ENCODE results near the gene ANKRD55. TPM values are rescaled to one million over a fixed set of nuclear protein-coding genes. Genes with fewer than 3 reads are reported as not detected.
"Not testable (repeated sequence)": the region's sequence is repeated elsewhere in the genome, so short reads cannot be mapped to it uniquely, and the experiment has no call there.

ANKRD55 gene
- total RNA-seq, 1 donor from 2014 or later = not detected

DNA sequence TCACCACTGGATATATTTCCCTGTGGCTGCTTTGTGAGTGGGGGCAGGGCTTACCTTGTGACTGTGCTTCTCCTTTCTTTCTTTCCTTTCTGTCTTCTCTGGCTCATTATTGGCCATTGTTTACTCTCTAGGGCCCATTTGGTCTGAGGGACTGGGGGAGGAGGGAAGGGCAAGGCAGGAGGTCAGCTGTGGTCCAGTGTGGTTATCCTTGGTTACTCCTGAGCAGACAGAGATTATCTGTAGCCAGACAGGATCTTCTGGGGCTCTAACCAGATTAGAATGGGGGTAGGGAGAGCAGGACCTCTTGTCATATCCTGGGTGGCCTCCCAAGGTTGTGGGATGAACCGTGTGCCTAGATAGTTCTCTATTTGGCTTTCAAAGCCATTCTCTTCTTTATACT, 71.2 kb downstream of the ANKRD55 start:
- Histone ChIP-seq H3K9ac (ENCODE audit: low read depth in 1 of 3, low read length in 3 of 3) (no peak overlapping the region), H3K9me3 (ENCODE audit: control insufficient read depth in 3 of 3, low read length in 3 of 3) (no peaks in the 10 kb centered on the region), H3K36me3 (ENCODE audit: control insufficient read depth in 3 of 3, insufficient read depth in 3 of 3, low read length in 3 of 3) (no peaks in the 10 kb centered on the region), H3K4me1 (ENCODE audit: control insufficient read depth in 3 of 3, insufficient read depth in 3 of 3, low read length in 3 of 3) (peaks cover 0 to 4% (median 3%) of the 10 kb centered on the region in 3 donors), H3K4me3 (ENCODE audit: low read length in 3 of 3) (no peak overlapping the region), H3K27ac (ENCODE audit: low read depth, low read length) (no peak overlapping the region), H3K27me3 (ENCODE audit: control insufficient read depth in 3 of 3, insufficient read depth in 3 of 3, low read length in 3 of 3) (no peaks in the 10 kb centered on the region)

DNA sequence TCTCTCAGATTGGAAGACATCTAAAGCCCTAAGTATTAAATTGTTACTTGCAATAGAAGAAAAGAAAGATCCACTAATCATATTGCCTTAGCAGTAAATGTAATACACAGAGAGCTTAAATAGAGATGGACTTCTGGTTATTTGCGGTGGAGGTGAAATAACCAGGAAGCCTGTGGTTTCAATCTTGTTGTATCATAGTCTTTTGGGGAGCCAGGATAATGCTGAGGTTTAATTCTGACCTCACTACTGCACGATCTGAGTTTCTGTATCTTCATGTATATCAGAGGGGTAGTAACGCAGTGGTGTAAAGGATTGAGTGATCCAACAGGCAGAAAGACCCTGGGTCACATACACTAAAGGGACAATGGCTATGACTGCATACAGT, 71.7 kb downstream of the ANKRD55 start:
- Histone ChIP-seq H3K4me1 (ENCODE audit: control insufficient read depth in 3 of 3, insufficient read depth in 3 of 3, low read length in 3 of 3) (peaks cover 0 to 4% (median 3%) of the 10 kb centered on the region in 3 donors), H3K27me3 (ENCODE audit: control insufficient read depth in 3 of 3, insufficient read depth in 3 of 3, low read length in 3 of 3) (no peaks in the 10 kb centered on the region)

DNA sequence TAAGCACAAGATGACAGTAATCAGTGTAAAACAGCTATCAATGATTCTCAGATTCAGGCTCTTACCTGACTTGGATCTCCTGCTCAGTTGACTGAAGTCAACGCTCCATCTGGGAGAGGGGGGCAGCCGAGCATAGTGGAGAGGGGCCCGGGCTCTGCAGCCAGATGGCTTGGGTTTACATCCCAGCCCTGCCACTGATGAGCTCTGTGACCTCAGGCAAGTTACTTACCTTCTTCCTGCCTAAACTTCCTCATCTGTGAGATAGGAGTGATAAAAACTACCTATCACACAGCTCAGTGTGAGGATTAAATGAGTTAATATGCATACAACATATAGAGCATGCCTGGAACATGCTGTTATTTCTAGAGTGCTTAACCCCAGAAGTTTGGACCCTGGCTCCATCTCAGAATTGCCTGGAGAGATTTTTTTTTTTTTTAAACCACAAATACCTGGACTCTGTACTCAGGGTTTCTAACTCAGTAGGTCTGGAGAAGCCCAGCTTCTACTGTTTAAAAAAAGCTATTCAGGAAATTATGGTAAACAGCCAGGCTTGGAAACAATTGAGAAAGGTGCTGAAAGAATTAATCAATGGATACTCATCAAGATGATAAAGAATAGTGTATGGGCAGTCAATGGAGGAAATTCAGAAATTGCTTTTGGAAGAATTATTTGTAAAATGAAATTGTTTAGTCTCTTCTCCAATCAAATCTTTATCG, 72.2 kb downstream of the ANKRD55 start:
- Histone ChIP-seq H3K4me1 (ENCODE audit: control insufficient read depth in 3 of 3, insufficient read depth in 3 of 3, low read length in 3 of 3) (peaks cover 0 to 4% (median 3%) of the 10 kb centered on the region in 3 donors), H3K9me3 (ENCODE audit: control insufficient read depth in 3 of 3, low read length in 3 of 3) (no peaks in the 10 kb centered on the region), H3K36me3 (ENCODE audit: control insufficient read depth in 3 of 3, insufficient read depth in 3 of 3, low read length in 3 of 3) (no peaks in the 10 kb centered on the region), H3K27me3 (ENCODE audit: control insufficient read depth in 3 of 3, insufficient read depth in 3 of 3, low read length in 3 of 3) (no peaks in the 10 kb centered on the region), H3K4me3 (ENCODE audit: low read length in 3 of 3) (no peak overlapping the region), H3K9ac (ENCODE audit: low read depth in 1 of 3, low read length in 3 of 3) (no peak overlapping the region), H3K27ac (ENCODE audit: low read depth, low read length) (no peak overlapping the region)

More for the DNA sequence above, 71.7 kb downstream of the ANKRD55 start:
- Histone ChIP-seq H3K4me3 (ENCODE audit: low read length in 3 of 3) (no peak overlapping the region), H3K9me3 (ENCODE audit: control insufficient read depth in 3 of 3, low read length in 3 of 3) (no peaks in the 10 kb centered on the region), H3K27ac (ENCODE audit: low read depth, low read length) (no peak overlapping the region), H3K9ac (ENCODE audit: low read depth in 1 of 3, low read length in 3 of 3) (no peak overlapping the region), H3K36me3 (ENCODE audit: control insufficient read depth in 3 of 3, insufficient read depth in 3 of 3, low read length in 3 of 3) (no peaks in the 10 kb centered on the region)

DNA sequence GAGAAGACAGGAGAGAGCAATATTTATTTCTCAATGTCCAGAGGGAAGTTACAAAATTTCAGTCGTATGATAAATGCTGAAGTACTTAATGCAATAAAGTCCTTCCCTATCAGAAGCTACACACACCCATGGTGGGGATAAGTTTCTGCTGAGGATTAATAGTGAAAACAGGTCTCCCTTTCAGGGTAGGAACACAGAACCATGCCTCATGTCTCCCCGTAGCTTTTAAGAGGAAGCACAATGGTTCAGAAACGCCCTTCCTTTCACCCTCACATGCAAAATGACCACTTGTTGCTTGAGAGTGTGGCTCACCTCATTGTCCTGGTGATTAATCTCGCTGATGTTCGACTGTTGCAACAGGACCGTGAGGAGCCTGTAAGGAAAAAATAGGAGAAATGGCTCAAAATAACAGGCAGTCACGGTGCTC, 73.6 kb downstream of the ANKRD55 start:
- H3K4me3 ChIP-seq (ENCODE audit: low read length in 3 of 3) = no peak overlapping the region
- peaks cover 0 to 4% (median under 1%) of the 10 kb centered on the region in 3 donors for H3K4me1 ChIP-seq (ENCODE audit: control insufficient read depth in 3 of 3, insufficient read depth in 3 of 3, low read length in 3 of 3)
- no peak overlapping the region for H3K9ac ChIP-seq (ENCODE audit: low read depth in 1 of 3, low read length in 3 of 3)
- H3K27me3 ChIP-seq (ENCODE audit: control insufficient read depth in 3 of 3, insufficient read depth in 3 of 3, low read length in 3 of 3) = no peaks in the 10 kb centered on the region
- H3K36me3 ChIP-seq (ENCODE audit: control insufficient read depth in 3 of 3, insufficient read depth in 3 of 3, low read length in 3 of 3) = no peaks in the 10 kb centered on the region
- H3K27ac ChIP-seq (ENCODE audit: low read depth, low read length) = no peak overlapping the region
- no peaks in the 10 kb centered on the region for H3K9me3 ChIP-seq (ENCODE audit: control insufficient read depth in 3 of 3, low read length in 3 of 3)

DNA sequence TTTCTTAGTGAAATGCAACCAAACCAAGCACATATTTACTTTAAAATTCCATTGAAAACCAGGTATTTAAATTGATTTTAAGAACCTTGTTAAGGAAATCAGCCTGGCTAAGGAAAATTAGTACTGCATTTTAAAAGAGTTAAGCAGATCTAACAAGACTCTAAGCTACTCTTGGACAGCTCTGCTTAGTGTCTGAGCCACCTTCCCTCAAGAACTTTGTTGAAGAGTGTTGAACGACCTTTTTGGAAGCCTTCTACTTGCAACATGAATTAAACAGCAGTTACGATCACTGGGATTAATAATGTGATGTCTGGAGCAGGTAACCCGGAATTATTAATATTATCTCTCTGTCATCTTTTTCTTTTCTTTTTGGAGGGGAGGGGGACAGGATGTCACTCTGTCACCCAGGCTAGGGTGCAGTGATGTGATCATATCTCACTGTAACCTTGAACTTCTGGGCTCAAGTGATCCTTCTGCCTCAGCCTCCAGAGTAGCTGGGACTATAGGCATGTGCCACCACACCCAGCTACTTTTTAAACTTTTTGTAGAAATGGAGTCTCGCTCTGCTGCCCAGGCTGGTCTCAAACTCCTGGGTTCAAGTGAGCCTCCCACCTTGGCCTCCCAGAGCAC, 74.7 kb downstream of the ANKRD55 start:
- Histone ChIP-seq H3K9ac (ENCODE audit: low read depth in 1 of 3, low read length in 3 of 3) (no peak overlapping the region), H3K9me3 (ENCODE audit: control insufficient read depth in 3 of 3, low read length in 3 of 3) (no peaks in the 10 kb centered on the region), H3K27ac (ENCODE audit: low read depth, low read length) (no peak overlapping the region), H3K4me1 (ENCODE audit: control insufficient read depth in 3 of 3, insufficient read depth in 3 of 3, low read length in 3 of 3) (peaks cover 0 to 4% (median 0%) of the 10 kb centered on the region in 3 donors), H3K4me3 (ENCODE audit: low read length in 3 of 3) (no peak overlapping the region), H3K27me3 (ENCODE audit: control insufficient read depth in 3 of 3, insufficient read depth in 3 of 3, low read length in 3 of 3) (no peaks in the 10 kb centered on the region), H3K36me3 (ENCODE audit: control insufficient read depth in 3 of 3, insufficient read depth in 3 of 3, low read length in 3 of 3) (no peaks in the 10 kb centered on the region)

DNA sequence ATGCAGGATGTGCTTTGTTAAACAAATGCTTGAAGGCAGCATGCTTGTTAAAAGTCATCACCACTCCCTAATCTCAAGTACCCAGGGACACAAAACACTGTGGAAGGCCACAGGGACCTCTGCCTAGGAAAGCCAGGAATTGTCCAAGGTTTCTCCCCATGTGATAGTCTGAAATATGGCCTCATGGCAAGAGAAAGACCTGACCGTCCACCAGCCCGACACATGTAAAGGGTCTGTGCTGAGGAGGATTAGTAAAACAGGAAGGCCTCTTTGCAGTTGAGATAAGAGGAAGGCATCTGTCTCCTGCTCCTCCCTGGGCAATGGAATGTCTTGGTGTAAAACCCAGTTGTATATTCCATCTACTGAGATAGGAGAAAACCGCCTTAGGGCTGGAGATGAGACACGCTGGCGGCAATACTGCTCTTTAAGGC, 75.9 kb downstream of the ANKRD55 start:
- H3K36me3 ChIP-seq (ENCODE audit: control insufficient read depth in 3 of 3, insufficient read depth in 3 of 3, low read length in 3 of 3); H3K9me3 ChIP-seq (ENCODE audit: control insufficient read depth in 3 of 3, low read length in 3 of 3); H3K9ac ChIP-seq (ENCODE audit: low read depth in 1 of 3, low read length in 3 of 3); H3K27me3 ChIP-seq (ENCODE audit: control insufficient read depth in 3 of 3, insufficient read depth in 3 of 3, low read length in 3 of 3); H3K4me3 ChIP-seq (ENCODE audit: low read length in 3 of 3); H3K27ac ChIP-seq (ENCODE audit: low read depth, low read length); H3K4me1 ChIP-seq (ENCODE audit: control insufficient read depth in 3 of 3, insufficient read depth in 3 of 3, low read length in 3 of 3): not testable (repeated sequence)

DNA sequence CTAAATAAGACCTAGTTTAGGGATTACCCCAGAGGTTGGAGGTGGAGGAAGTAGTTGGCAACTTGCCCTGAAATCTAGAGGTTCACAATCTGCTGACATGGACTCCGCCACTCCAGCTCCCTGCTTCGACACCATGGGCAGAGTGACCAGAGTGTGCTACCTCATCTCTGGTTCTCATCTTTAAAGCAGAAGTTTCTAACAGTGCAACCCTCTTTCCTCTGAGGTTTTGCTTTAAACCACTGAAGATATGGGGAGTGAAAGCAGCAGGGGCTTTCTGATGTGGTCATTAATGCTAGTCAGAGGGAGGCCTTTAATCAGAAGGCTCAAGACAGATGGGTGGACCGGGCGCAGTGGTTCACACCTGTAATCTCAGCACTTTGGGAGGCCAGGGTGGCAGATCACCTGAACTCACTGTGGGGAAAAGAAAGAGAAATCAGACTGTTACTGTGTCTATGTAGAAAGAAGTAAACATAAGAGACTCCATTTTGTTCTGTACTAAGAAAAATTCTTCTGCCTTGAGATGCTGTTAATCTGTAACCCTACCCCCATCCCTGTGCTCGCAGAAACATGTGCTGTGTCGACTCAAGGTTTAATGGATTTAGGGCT, 76.4 kb downstream of the ANKRD55 start:
- not testable (repeated sequence) for H3K4me3 ChIP-seq (ENCODE audit: low read length in 3 of 3); H3K9ac ChIP-seq (ENCODE audit: low read depth in 1 of 3, low read length in 3 of 3); H3K36me3 ChIP-seq (ENCODE audit: control insufficient read depth in 3 of 3, insufficient read depth in 3 of 3, low read length in 3 of 3); H3K9me3 ChIP-seq (ENCODE audit: control insufficient read depth in 3 of 3, low read length in 3 of 3); H3K27ac ChIP-seq (ENCODE audit: low read depth, low read length); H3K4me1 ChIP-seq (ENCODE audit: control insufficient read depth in 3 of 3, insufficient read depth in 3 of 3, low read length in 3 of 3); H3K27me3 ChIP-seq (ENCODE audit: control insufficient read depth in 3 of 3, insufficient read depth in 3 of 3, low read length in 3 of 3)

DNA sequence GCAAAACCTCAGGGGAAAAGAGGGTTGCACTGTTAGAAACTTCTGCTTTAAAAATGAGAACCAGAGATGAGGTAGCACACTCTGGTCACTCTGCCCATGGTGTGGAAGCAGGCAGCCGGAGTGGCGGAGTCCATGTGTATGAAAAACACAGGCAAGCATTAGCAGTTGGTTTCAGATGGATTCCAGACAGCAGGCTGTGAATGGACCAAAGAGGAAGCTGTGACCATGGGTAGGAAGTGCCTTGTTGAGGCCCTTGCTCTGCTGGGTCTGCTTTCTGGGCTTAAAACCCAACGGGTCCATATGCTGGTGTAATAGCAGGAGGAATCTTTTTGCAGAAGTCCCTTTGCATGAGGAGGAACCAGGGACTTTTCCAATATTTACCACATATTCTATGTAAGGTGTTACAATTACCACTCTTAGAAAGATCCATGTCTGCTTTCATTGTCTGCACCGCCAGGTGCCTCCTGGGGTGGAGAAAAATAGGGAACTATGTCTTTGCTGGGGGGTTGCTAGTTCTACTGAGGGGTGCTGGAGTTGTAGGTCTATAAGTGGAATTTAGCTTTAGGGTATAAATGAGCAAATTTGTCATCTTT, 77.0 kb downstream of the ANKRD55 start:
- Histone ChIP-seq H3K9ac (ENCODE audit: low read depth in 1 of 3, low read length in 3 of 3) (no peak overlapping the region), H3K36me3 (ENCODE audit: control insufficient read depth in 3 of 3, insufficient read depth in 3 of 3, low read length in 3 of 3) (no peaks in the 10 kb centered on the region), H3K4me3 (ENCODE audit: low read length in 3 of 3) (no peak overlapping the region), H3K27me3 (ENCODE audit: control insufficient read depth in 3 of 3, insufficient read depth in 3 of 3, low read length in 3 of 3) (no peaks in the 10 kb centered on the region), H3K9me3 (ENCODE audit: control insufficient read depth in 3 of 3, low read length in 3 of 3) (no peaks in the 10 kb centered on the region), H3K4me1 (ENCODE audit: control insufficient read depth in 3 of 3, insufficient read depth in 3 of 3, low read length in 3 of 3) (no peaks in the 10 kb centered on the region), H3K27ac (ENCODE audit: low read depth, low read length) (no peak overlapping the region)

DNA sequence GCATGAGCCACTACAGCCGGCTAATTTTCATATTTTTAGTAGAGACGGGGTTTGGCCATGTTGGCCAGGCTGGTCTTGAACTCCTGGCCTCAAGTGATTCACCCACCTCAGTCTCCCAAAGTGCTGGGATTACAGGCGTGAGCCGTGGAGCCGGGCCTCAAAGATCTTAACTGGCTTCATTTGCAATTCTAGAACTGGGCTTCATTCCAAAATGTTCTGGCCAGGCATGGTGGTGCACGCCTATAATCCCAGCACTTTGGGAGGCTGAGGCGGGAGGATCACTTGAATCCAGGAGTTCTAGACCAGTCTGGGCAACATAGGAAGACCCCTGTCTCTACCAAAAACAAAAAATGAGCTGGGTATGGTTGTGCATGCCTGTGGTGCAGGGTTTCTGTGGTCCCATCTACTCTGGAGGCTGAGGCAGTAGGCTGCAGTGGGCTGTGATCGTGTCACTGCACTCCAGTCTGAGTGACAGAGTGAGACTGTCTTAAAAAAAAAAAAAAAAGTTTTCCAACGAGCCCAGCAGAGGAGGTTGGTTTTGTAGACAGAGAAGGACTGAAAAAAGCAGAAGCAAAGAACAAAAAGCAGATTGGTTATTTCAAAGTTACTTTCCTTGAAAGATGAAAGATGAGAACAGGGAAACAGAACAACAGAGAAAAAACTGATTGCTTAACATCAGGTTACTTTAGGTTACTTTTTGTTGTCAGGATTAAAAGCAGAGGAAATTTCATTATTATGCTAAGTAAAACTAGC, 78.2 kb downstream of the ANKRD55 start:
- H3K27ac ChIP-seq (ENCODE audit: low read depth, low read length) = no peak overlapping the region
- no peak overlapping the region for H3K4me3 ChIP-seq (ENCODE audit: low read length in 3 of 3)
- no peaks in the 10 kb centered on the region for H3K9me3 ChIP-seq (ENCODE audit: control insufficient read depth in 3 of 3, low read length in 3 of 3)
- H3K36me3 ChIP-seq (ENCODE audit: control insufficient read depth in 3 of 3, insufficient read depth in 3 of 3, low read length in 3 of 3) = no peaks in the 10 kb centered on the region
- no peaks in the 10 kb centered on the region for H3K27me3 ChIP-seq (ENCODE audit: control insufficient read depth in 3 of 3, insufficient read depth in 3 of 3, low read length in 3 of 3)
- H3K4me1 ChIP-seq (ENCODE audit: control insufficient read depth in 3 of 3, insufficient read depth in 3 of 3, low read length in 3 of 3) = no peaks in the 10 kb centered on the region
- H3K9ac ChIP-seq (ENCODE audit: low read depth in 1 of 3, low read length in 3 of 3) = no peak overlapping the region
